Measurements from ENCODE around the gene EVX2. TPM values are rescaled to one million over a fixed set of nuclear protein-coding genes. Genes with fewer than 3 reads are reported as not detected.
A peak's percentile ranks its signal among the peaks of the same experiment; 100 is the strongest.

EVX2 gene
- total RNA-seq, 6 experiments from 2014 or later: not detected

GRCh38 chr2:176093898-176094249, 10.1 kb upstream of the EVX2 start:
- whole genome bisulfite sequencing (ENCODE audit: insufficient coverage, low coverage, low lambda C conversion rate, missing lambda C conversion rate): under 1% methylated on average over 8 of the region's 8 CpGs
- no peak overlapping the region for H3K27ac ChIP-seq
- no peaks in the 10 kb centered on the region for H3K9me3 ChIP-seq
- no peak for TF ChIP-seq POLR2A (IDR thresholded peaks at IDR 0.05)
- TF ChIP-seq CTCF (IDR thresholded peaks at IDR 0.05): no peak
- H3K4me1 ChIP-seq: peaks cover 0 to 23% (median 6%) of the 10 kb centered on the region in 4 donors
- ATAC-seq (no peak), DNase-seq (no peak)
- peaks cover 20 to 84% of the 10 kb centered on the region in 2 donors for H3K27me3 ChIP-seq
- intact Hi-C loops (cut with DNase I): loop anchor here in 1 of 2 donors (10.0 kb wide), 1 partner anchor 739 kb away; no protein-coding TSS in a partner anchor
- no peak overlapping the region for H3K4me3 ChIP-seq
- no peaks in the 10 kb centered on the region for H3K36me3 ChIP-seq

- 5% methylated on average over 17 of the region's 53 CpGs for WGBS (ENCODE audit: insufficient coverage, low coverage, low lambda C conversion rate, missing lambda C conversion rate)
Measured at GRCh38 chr2:176093145-176093897, 9.6 kb upstream of the EVX2 start.

GRCh38 chr2:176092270-176093144, 8.7 kb upstream of the EVX2 start, which contains the start of gene HOXD13:
Gene HOXD13 (plus strand): TSS chr2:176092721. CDS start chr2:176092891, 170 bp downstream.
- no peak within 1 kb of the TSS for H3K27ac ChIP-seq
- ATAC-seq: no peak
- intact Hi-C loops (cut with DNase I): loop anchor here in 1 of 2 donors (10.0 kb wide), 1 partner anchor 738 kb away; no protein-coding TSS in a partner anchor
- DNase-seq: no peak
- H3K4me3 ChIP-seq: no peak within 1 kb of the TSS
- WGBS (ENCODE audit: insufficient coverage, low coverage, low lambda C conversion rate, missing lambda C conversion rate): under 1% methylated on average over 17 of the region's 95 CpGs
- H3K9me3 ChIP-seq: no peaks in the 10 kb centered on the region
- peaks cover 0 to 30% (median 8%) of the 10 kb centered on the region in 4 donors for H3K4me1 ChIP-seq
- H3K36me3 ChIP-seq: no peaks in the 10 kb centered on the region
- TF ChIP-seq CTCF (IDR thresholded peaks at IDR 0.05): no peak
- TF ChIP-seq POLR2A (IDR thresholded peaks at IDR 0.05): no peak
- H3K27me3 ChIP-seq: peaks cover 24 to 84% of the 10 kb centered on the region in 2 donors

More at GRCh38 chr2:176093145-176093897, 9.6 kb upstream of the EVX2 start:
- no peaks in the 10 kb centered on the region for H3K9me3 ChIP-seq
- ATAC-seq: no peak
- peaks cover 24 to 84% of the 10 kb centered on the region in 2 donors for H3K27me3 ChIP-seq
- peak in 1 of 3 donors; percentile 56 for DNase-seq
- H3K4me3 ChIP-seq: no peak overlapping the region
- H3K36me3 ChIP-seq: no peaks in the 10 kb centered on the region
- no peak for TF ChIP-seq POLR2A (IDR thresholded peaks at IDR 0.05)
- TF ChIP-seq CTCF (IDR thresholded peaks at IDR 0.05): no peak
- no peak overlapping the region for H3K27ac ChIP-seq
- H3K4me1 ChIP-seq: peaks cover 0 to 25% (median 7%) of the 10 kb centered on the region in 4 donors
- intact Hi-C loops (cut with DNase I): loop anchor here in 1 of 2 donors (10.0 kb wide), 1 partner anchor 739 kb away; no protein-coding TSS in a partner anchor

- Histone ChIP-seq H3K4me1 (peaks cover 0 to 21% (median 4%) of the 10 kb centered on the region in 4 donors), H3K27ac (no peak overlapping the region), H3K9me3 (no peaks in the 10 kb centered on the region), H3K27me3 (peaks cover 34 to 84% of the 10 kb centered on the region in 2 donors), H3K36me3 (no peaks in the 10 kb centered on the region), H3K4me3 (no peak overlapping the region)
- intact Hi-C loops (cut with DNase I): loop anchor here in 1 of 2 donors (10.0 kb wide), 1 partner anchor 737 kb away; no protein-coding TSS in a partner anchor
- 10% methylated on average over 23 of the region's 31 CpGs for WGBS (ENCODE audit: insufficient coverage, low coverage, low lambda C conversion rate, missing lambda C conversion rate)
- TF ChIP-seq POLR2A (IDR thresholded peaks at IDR 0.05): no peak
- DNase-seq: no peak
- ATAC-seq: no peak
Measured at GRCh38 chr2:176091329-176092258, 7.8 kb upstream of the EVX2 start.
